Right ventricle myocardium inferior (tissue), 1 donor: ENCODE measurements around the gene RAB44. TPM values are rescaled to one million over a fixed set of nuclear protein-coding genes. Genes with fewer than 3 reads are reported as not detected.
"Not testable (repeated sequence)": the region's sequence is repeated elsewhere in the genome, so short reads cannot be mapped to it uniquely, and the experiment has no call there.

Experiments
- ATAC-seq: fragments of 200-7000 bp; cut with Tn5 transposase; one replicate; pipeline ENCODE4 v1.9.1; 2020; ENCODE audit warnings: mild to moderate bottlenecking, moderate library complexity
- DNase-seq: peaks from one replicate; pipeline ENCODE4 v3.0.0; 2021; ENCODE audit errors: missing footprints
- intact Hi-C: fragments of 100-400 bp; cut with DNase I; formaldehyde crosslinking; loops from one replicate; pipeline ENCODE4 v1.11.0; 2022
- long read RNA-seq: library from polyadenylated mRNA; unstranded; transcript quantifications from one replicate; pipeline ENCODE4 v2.0.0, GENCODE V29; 2021
- total RNA-seq: library from RNA; stranded (reverse); fragmentation: NEBNext Ultra II Directional; extraction: Animal tissue kit (Norgen Biotek cat#: 25700); gene quantifications from one replicate; pipeline ENCODE4 v1.2.1, GENCODE V29; 2021
- donor health status: DM: no; HTN: yes; CAD: no; lungs with severe emphysema.

Gene RAB44
- total RNA-seq: 0.08 TPM
- long read RNA-seq: 0 reads

GRCh38 chr6:36697481-36697903, at the start of gene RAB44:
TSS of gene RAB44 (plus strand) at chr6:36697826. CDS start at chr6:36704236, 6,410 bp downstream.
- no peak for DNase-seq
- ATAC-seq: no peak
- intact Hi-C loops: no loop called here

GRCh38 chr6:36649086-36649485, 48.5 kb upstream of the RAB44 start:
- intact Hi-C loops: no loop called here
- DNase-seq (no peak), ATAC-seq (no peak)

DNA sequence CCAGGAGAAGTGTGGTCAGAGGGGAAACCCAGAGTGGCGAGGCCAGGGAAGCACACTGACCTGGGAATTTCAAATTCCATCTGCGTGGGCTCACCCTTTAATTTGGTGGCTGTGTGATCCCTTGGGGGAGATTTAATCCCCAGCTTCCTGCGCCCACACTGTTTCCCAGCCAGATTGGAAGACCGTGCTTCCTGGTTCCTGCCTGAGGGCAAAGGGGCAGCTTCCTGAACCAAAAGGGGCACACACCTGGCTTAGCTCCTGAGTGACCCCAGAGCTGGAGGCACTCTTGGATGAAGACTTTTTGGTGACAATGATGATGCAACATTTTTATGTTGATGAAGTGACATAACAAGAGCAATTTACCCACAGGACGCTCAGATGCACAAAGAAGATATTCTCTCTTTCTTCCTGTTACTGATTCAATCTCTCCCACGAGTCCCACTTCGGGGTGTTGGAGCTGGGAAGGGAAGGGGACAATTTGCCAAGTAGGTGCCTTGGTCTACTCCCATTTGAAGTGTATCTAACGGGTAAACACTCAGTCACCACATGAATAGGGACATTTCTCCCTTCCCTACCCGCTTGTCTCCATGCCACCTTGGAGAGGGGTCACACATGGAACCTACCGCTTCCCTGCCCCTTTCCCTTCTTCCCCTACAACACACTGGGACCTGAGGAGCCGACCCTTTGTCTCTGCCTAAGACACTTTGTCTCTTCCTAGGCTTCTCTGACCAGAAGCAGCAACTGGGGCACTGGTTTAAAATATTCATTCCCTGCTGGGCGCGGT, 47.7 kb upstream of the RAB44 start:
- intact Hi-C loops: no loop called here
- ATAC-seq (no peak), DNase-seq (no peak)

- peak; percentile 26 for ATAC-seq
- DNase-seq: no peak
- intact Hi-C loops: no loop called here
These were observed 46.7 kb upstream of the RAB44 start for GRCh38 chr6:36650848-36651478.

DNA sequence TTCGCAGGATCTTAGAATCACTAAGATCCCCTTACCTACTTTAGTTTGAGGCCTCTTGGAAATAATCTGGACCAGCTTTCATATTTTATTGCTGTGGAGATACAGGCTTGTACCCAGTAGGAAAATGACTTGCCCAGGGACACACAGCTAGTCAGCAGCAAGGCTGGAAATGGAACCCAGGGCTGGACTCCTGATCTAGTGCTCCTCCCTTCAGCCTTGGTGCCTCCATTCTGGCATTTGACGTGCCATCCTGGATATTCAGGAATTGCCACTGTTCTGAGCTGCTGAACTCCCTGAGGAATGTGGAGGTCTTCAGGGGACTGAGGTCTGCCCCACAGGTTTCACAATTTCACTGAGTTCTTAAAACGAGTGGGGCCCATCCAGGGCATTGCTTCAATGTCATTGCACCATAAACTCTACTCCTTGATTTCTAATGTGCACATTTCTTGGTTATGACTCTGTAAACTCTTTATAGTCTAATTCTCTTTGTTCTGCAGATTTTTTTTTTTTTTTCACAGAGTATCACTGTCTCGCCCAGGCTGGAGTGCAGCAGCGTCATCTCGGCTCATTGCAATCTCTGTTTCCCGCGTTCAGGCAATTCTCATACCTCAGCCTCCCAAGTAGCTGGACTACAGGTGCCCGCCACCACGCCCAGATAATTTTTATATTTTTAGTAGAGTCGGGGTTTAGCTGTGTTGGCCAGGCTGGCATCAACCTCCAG, 45.8 kb upstream of the RAB44 start:
- ATAC-seq (no peak), DNase-seq (no peak)
- intact Hi-C loops: no loop called here

DNA sequence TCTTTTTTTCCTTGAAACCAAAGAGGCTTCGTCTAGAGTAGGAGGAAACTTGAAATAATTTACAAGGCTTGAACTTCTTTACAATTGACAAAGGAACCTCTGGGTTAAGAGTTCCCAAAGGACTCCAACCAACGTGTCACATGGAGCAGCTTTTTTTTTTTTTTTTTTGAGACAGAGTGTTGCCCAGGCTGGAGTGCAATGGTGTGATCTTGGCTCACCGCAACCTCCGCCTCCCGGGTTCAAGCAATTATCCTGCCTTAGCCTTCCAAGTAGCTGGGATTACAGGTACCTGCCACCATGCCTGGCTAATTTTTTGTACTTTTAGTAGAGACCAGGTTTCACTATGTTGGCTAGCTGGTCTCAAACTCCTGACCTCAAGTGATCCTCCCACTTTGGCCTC, 43.2 kb upstream of the RAB44 start:
- DNase-seq, ATAC-seq, intact Hi-C loops: not testable (repeated sequence)

DNA sequence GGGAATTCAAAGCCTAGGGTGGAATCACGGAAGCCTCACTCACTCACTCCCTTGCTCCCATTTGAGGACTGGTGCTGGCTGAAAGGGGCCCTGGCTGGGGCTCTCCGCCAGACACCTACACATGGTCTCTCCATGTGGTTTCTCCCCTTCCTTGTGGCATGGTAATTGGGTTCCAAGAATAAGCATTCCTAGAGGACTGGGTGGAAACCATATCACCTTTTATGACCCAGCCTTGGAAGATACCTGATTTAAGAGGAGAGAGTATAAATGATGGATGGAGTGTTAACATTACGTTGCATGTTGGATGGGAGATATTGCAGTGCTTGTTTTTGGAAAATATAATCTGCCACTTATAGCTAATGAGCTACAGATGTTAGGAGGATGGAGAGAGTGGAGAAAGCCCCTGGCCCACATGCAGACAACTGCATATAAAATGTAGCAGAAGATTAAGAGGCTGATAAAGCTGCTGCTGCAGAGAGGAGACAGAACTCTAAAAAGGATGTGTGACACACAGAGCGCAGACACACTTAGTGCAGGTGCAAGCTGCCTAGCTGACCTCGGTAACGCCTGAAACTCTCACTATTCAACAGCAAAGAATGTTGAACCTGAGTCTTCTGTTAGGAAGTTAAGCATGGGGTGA, 42.4 kb upstream of the RAB44 start:
- DNase-seq (no peak), ATAC-seq (no peak)
- intact Hi-C loops: no loop called here

- DNase-seq (no peak), ATAC-seq (no peak)
- intact Hi-C loops: no loop called here
These were observed 41.2 kb upstream of the RAB44 start for GRCh38 chr6:36656441-36656840.

DNA sequence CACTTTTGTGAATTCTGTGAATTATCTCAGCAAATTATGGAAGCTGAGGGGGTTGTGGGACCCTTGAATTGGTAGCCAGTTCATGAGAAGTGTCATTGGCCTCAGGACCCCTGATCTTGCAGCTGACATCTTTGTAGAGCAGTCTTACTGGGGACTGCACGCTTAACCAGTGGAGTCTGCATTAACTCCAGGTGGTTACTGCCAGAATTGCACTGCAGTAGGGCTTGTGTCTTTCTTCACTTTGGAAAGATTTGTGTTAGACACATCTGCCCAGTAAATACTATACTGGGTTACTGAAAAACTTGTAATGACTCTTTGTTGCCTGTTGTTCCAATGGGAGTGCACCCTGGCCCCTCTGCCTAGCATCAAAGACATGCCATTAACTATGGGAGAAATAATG, 40.4 kb upstream of the RAB44 start:
- DNase-seq: no peak
- no peak for ATAC-seq
- intact Hi-C loops: no loop called here

DNA sequence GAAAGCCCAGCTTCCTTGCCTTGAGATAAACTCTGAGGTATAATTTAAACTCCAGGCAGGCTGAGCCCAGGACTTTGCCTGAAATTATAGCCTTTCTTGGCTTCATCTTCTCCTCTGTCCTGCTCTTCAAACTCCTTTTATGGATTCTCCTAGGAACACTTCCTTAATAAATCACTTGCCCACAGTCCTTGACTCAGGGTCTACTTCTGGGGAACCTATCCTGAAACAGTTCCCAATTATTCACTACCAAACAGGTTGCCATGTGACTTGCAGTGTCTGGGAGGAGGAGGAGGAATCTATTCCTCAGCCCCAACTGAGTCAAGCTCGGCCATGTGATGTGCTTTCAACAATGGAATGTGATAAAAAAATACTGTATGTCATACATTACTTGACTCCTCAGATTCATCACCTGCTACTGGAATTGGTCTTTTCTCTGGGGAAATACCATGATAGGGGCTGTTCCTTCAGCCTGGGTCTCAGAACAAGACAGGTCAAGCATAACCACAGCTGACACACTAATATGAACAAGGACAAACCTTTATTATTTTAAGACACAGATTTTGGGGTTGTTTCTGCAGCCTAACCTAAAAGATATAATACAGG, 39.6 kb upstream of the RAB44 start:
- no peak for DNase-seq
- no peak for ATAC-seq
- intact Hi-C loops: no loop called here

DNA sequence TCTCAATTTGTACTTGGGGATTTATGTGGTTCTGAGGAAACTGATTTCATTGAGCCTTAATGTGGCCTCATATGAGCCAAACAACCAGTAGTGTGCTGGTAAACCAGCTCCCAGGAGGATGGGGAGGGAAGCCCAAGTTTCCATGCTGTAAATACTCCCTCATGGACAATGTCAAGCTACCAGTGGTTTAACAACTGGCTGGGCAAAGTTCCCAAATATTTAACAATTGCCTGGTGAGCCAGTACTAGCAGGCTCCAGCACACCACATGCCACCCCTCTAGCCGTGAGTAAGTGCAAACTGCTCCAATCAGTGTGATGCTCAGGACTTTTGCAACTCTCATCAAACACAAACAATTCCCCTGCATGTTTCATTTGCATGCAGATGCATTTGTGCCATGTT, 38.4 kb upstream of the RAB44 start:
- intact Hi-C loops: no loop called here
- no peak for ATAC-seq
- no peak for DNase-seq

DNA sequence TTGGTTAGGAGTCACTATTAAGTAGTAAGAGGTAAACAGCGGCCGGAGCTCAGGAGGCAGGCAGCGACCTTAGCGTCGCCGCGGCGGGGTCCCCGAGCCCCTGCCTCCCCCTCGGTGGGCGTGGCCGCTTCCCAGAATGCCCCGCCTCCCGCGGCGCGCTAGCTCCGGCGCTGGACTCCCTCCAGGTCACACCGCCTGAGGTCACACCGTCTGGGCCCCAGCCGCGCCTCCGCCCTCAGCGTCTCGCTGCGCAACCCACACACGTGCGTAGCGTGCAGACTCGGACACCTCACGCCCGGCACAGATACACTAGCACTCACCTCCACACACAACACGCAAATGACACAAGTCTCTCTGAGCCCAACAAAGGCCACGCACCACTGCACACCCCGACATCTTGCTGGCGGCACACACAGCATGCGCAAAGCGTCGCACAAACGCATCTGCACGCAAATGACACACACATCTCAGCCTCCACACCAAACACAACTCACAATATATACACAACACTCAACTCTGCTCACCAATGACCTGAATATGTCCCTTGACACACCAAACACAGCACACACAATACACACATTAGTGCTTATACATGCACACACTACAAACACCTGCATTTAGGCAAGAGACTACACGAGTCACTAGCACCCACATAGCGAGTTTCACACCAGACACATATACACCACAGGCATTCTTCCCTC, 36.7 kb upstream of the RAB44 start:
- ATAC-seq (peak; percentile 77), DNase-seq (peak; percentile 85)
- intact Hi-C loops: no loop called here

DNA sequence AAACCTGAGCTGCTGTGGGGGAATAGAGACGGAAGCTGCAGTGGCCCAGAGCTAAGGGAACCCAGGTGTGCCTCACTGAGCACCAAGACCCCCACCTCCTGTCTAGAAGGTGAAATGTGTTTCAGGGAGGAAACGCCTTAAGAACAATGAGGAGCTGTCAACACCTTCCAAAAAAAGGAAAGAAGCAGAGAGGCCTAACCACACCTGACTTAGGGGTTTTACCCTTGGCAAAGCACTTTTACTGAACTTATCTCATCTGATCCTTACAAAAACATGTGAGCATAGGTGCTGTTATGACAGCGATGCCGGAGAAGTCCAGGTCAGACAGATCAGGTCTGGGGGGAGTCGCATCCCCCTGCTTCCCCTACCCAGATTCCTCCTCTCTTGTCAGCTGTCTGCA, 35.2 kb upstream of the RAB44 start:
- intact Hi-C loops: no loop called here
- ATAC-seq (no peak), DNase-seq (no peak)

DNA sequence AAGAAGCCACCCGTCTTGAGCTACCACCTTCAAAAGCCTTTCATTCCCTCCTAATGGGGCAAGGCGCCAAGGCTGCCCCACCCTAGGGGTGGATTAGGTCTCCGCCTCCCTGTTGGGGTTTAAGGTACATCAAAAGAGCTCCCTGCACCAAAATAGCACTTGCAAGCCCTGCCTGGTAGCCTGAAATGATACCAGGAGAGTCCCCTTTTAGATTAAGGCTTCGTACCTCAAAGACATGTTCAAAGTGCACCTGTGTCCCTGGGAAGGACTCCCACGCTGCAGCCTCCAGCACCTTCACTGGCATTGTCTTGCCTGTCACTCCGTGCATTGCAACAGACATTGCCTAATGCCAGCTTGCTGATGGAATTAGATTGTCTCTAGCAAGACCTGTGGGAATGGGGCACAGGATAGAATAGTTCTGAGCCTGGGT, 34.8 kb upstream of the RAB44 start:
- no peak for DNase-seq
- intact Hi-C loops: no loop called here
- ATAC-seq: no peak

GRCh38 chr6:36663504-36664446, 33.9 kb upstream of the RAB44 start:
- ATAC-seq: no peak
- intact Hi-C loops: no loop called here
- DNase-seq: no peak

DNA sequence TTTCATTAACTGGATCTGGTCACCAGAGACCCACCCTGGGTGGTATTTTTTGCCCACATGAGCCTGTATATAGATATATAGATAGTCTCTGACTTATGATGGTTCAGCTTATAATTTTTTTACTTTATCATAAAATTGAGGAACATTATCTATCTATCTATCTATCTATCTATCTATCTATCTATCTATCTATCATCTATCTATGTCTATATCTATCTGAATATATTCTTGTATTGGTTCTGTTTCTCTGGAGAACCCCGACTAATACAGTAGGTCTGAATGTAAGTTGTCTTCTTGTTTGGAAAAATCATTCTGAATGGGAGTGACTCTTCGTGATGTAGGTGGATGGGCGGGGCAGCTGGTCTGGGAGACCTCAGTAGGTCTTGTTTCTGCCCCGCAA, 32.4 kb upstream of the RAB44 start:
- DNase-seq: no peak
- ATAC-seq: no peak
- intact Hi-C loops: no loop called here

- DNase-seq: no peak
- ATAC-seq: no peak
- intact Hi-C loops: no loop called here
These were observed 31.3 kb upstream of the RAB44 start for GRCh38 chr6:36666287-36666686.
